Measurements from ENCODE around the gene SUMO4. TPM values are rescaled to one million over a fixed set of nuclear protein-coding genes. Genes with fewer than 3 reads are reported as not detected.

The SUMO4 gene
- total and polyA plus RNA-seq, 2 of the 4 experiments (the other 2 are of a cell fraction) = 2.2 TPM; not detected in 1

DNA sequence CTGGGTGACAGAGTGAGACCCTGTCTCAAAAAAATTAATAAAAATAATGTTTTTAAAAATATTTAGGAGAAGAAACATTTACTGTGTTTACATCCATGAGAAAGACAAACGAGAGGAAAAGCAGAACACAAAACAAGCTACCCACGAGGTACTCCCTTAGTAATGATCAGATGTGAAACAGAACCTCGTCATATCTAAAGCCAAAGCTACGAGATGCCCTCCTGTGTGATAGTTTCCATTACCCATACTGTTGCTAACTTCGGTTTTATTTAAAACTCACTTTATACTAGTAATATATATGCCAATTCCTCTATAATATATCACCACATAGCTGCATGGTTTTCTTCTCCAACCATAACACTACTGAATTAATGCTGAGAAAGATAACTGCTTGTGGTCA lies 21.1 kb downstream of the SUMO4 start:
- H2BK20ac ChIP-seq (ENCODE audit: low read depth, low read length) = no peak overlapping the region
- ChIA-PET CTCF (interaction anchor here (2.9 kb wide), 1 partner anchor 11 kb away, joined by 10 read pairs; no protein-coding TSS in a partner anchor), POLR2A (ENCODE audit: unreplicated experiment) (no interaction called here)
- no peak overlapping the region for H4K8ac ChIP-seq (ENCODE audit: low read depth in 2 of 2, low read length in 2 of 2)
- no peak overlapping the region for H2AK9ac ChIP-seq (replicated peaks; ENCODE audit: low read depth, low read length, poor library complexity)
- WGBS, 2 experiments (ENCODE audit: extremely low coverage in 2 of 2, insufficient read length in 1 of 2) = no CpG with 5 or more reads among the region's 5 CpGs
- no peak for TF ChIP-seq FOS (IDR thresholded peaks at IDR 0.05; ENCODE audit: low read depth, low read length)
- ATAC-seq (ENCODE audit: low read depth) = no peak
- no peak overlapping the region for H4K91ac ChIP-seq (ENCODE audit: insufficient read depth, low read depth, low read length)
- H3K4me2 ChIP-seq (ENCODE audit: low read depth, low read length) = no peak overlapping the region
- DNase-seq = no peak
- no peak overlapping the region for H3K4me3 ChIP-seq (ENCODE audit: insufficient read depth, low read depth, low read length)
- no peak overlapping the region for H3K14ac ChIP-seq (replicated peaks; ENCODE audit: low read depth, low read length)
- dilution Hi-C loops (cut with HindIII; ENCODE audit: low sequenced_read_pairs, unreplicated experiment) (no loop called here), intact Hi-C loops (cut with micrococcal nuclease) (no loop called here), in situ Hi-C loops (cut with MboI; ENCODE audit: low sequenced_read_pairs) (loop anchor here (10.0 kb wide), 1 partner anchor 836 kb away; no protein-coding TSS in a partner anchor)
- no peak overlapping the region for H2AFZ ChIP-seq (replicated peaks; ENCODE audit: low read length, poor library complexity)
- peaks cover 2% of the 10 kb centered on the region; the same call in 1 of the 2 replicates for H3K4me1 ChIP-seq (ENCODE audit: control insufficient read depth, insufficient read depth, low read length)
- H3K18ac ChIP-seq (ENCODE audit: low read depth, low read length) = no peak overlapping the region
- BruUV-seq (replicated peaks) = no TSS peak
- H3K27me3 ChIP-seq (ENCODE audit: control insufficient read depth, insufficient read depth, low read length) = peaks cover 5% of the 10 kb centered on the region
- H3K9me3 ChIP-seq (ENCODE audit: control insufficient read depth, insufficient read depth, low read length) = no peaks in the 10 kb centered on the region
- no peak overlapping the region for H2BK15ac ChIP-seq (ENCODE audit: low read depth, low read length)
- no peak overlapping the region for H3K27ac ChIP-seq (ENCODE audit: insufficient read depth, low read length)
- no peak overlapping the region for H3K56ac ChIP-seq (ENCODE audit: extremely low read depth, insufficient read depth, low read length)
- H3K9me1 ChIP-seq (ENCODE audit: insufficient read depth, low read length) = no peaks in the 10 kb centered on the region
- no peak overlapping the region for H3K23ac ChIP-seq (ENCODE audit: low read depth, low read length)
- H3K9ac ChIP-seq (ENCODE audit: low read depth, low read length) = no peak overlapping the region
- no peaks in the 10 kb centered on the region for H3K79me1 ChIP-seq (ENCODE audit: low read depth in 1 of 2, low read length in 2 of 2)
- H4K5ac ChIP-seq (ENCODE audit: low read depth, low read length) = no peak overlapping the region
- H3K4ac ChIP-seq (ENCODE audit: low read depth, low read length) = no peak overlapping the region
- H2AK5ac ChIP-seq (ENCODE audit: low read depth, low read length) = no peak overlapping the region
- H2BK5ac ChIP-seq (ENCODE audit: low read depth, low read length, poor library complexity, severe bottlenecking) = no peak overlapping the region
- H2BK120ac ChIP-seq (ENCODE audit: low read depth, low read length) = no peak overlapping the region
- H4K20me1 ChIP-seq (ENCODE audit: insufficient read depth, low read length) = no peaks in the 10 kb centered on the region
- no peaks in the 10 kb centered on the region for H3K36me3 ChIP-seq (ENCODE audit: control insufficient read depth, insufficient read depth, low read length)
